ENCODE data around the gene KLHL30.

Gene KLHL30

DNA sequence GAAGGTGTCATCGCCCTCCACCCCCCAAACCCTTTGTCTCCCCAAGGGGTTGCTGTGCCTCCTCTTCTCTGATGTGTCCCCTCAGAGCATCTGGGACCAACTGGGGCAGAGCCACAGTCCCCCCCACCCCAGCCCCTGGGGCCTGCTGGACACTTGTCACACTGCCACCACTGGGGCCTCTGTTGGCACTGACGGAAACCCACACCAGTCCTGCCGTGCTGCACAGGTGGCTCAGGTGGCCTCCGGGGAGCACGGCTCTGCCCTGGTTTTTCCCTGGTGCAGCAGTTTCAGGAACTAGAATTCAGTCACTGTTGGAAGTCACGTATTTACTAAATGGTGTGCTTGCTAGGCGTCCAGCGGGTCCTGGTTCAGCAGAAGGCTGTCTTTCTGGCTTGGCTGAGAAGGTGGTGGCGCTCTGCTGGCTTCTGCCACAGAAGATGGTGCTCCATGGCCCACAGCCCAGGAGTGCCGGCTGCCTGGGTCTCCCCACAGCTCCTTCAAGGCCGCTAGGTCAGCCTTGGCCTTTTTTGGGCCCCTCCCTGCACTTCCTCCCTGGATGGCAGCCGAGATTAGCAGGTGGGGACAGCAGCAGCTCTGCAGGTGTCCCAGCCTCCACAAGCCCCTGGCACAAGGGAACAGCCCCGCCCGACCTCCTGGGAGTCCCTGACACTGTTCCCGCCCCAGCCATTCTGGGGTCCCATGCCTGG lies 18.6 kb upstream of the KLHL30 start:
- DNase-seq = peak; percentile 56

DNA sequence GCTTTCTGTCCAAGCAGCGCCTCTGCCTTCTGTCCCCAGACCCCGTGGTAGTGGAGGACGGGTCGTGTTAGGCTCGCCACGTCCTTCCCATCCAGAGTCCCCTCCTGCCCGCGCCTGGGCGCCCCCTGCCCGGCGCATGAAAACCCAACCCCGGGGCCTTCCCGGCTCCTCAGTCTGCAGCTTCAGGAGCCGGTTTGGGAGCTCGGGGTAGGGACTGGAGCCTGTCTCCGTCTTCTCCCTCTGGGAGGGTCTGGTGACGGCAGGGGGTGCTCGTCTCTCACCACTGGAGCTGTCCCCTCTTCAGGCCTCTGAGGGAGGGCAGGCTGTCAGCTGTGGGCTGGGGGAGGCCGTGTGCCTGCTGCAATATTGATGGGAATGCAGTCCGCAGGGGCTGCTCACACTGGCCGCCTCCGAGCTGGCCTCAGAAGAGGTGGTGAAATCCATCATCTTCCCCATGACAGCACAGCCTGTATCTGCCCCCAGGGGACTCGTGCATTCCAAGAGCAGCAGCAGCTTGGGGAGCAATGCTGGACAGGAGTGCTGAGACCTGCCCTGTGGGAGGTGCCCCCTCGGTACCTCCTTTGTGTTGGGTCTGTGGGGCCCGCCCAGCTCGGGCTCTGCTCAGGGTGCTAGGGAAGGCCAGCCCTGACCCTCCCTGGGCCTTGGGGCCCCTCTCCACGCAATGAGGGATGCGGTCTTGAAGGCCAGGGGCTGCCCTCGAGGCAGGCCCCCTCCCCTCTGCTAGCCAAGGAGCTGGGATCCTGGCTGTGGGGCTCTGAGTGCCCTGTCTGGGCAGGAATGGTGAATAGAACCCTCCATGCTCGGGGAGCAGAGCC lies 17.8 kb upstream of the KLHL30 start:
- DNase-seq = peak; percentile 35

GRCh38 chr2:238121511-238122286 lies 16.8 kb upstream of the KLHL30 start:
- DNase-seq = no peak

GRCh38 chr2:238122287-238123217 lies 15.9 kb upstream of the KLHL30 start:
- no peak for DNase-seq

- no peak for DNase-seq
Observed at GRCh38 chr2:238123218-238123971, 15.1 kb upstream of the KLHL30 start.

DNA sequence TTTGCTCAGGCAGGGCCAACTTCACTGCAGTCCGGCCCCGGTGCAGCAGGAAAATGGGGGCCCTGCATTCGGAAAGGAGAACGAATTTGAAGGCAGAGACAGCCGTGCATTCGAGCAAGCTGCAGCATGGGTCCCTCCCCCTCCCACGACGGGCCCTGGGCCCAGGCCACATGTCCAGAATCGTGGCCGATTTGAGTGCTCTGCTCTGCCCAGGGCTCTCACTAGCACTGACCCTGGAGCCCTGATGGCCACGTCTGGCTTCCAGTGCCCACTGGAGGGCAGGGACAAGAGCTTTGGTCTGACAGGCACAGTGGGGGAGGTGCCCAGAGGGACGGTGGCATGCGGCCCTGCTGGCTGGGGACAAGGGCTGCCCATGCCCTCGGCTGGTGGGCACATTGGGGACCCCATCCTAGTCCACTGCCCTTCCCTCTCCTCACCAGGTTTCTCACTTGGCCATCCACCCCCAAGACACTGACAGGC lies 14.4 kb upstream of the KLHL30 start:
- DNase-seq = no peak

GRCh38 chr2:238124488-238125126 lies 13.9 kb upstream of the KLHL30 start:
- DNase-seq = no peak

DNA sequence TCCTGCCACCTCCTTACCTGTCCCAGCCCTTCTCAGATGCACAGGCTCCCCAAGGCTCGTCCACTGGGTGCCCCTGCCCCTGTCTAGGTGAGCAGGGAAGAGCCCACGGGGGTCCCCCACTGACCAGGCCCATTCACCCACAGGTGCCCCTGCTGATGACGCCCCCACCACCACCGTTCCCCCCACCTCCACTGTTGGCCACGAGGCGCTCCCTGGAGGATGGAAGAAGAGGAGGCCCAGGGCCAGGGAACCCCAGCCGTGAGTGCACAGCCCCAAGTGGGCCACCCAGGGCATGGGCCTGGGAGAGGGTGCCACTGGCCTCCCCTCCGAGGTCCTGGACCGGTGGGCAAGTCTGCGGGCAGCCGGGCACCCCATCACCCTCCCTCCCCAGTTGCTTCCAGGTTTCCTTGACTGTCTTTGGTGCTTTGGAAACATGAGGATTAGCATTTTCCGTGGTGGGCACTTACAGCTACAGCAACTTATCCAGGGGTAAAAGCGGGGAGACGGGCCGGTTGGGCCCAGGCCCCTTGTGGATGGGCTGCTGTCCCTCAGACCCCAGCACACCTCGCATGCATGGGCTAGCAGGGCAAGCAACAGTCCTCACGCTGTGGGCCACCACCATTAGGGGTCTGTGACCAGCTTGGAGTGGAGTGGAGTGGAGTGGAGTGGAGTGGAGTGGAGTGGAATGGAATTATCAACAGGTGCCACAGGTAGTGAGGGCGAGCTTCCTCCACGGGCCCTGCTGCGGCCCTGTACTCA lies 13.2 kb upstream of the KLHL30 start:
- DNase-seq = no peak

DNA sequence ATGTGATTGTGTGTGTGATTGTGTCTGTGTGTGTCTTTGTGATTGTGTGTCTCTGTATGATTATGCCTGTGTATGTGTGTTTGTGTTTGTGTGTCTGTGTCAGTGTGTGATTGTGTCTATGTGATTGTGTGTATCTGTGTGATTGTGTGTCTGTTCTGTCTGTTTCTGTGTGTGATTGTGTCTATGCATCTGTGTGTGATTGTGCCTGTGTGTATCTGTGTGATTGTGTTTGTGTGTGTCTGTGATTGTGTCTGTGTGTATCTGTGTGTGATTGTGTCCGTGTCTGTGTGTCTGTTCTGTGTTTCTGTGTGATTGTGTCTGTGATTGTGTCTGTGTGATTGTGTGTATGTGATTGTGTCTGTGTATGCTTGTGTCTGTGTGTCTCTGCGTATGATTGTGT lies 12.1 kb upstream of the KLHL30 start:
- no peak for DNase-seq

GRCh38 chr2:238126775-238127164 lies 11.7 kb upstream of the KLHL30 start:
- no peak for DNase-seq

- DNase-seq = no peak
Observed at GRCh38 chr2:238127165-238128060, 11.1 kb upstream of the KLHL30 start.

GRCh38 chr2:238128061-238128440 lies 10.4 kb upstream of the KLHL30 start:
- no peak for DNase-seq

GRCh38 chr2:238128534-238129001 lies 9.9 kb upstream of the KLHL30 start:
- DNase-seq = no peak

GRCh38 chr2:238129166-238130010 lies 9.1 kb upstream of the KLHL30 start:
- no peak for DNase-seq

- no peak for DNase-seq
Observed at GRCh38 chr2:238130111-238130695, 8.3 kb upstream of the KLHL30 start.

GRCh38 chr2:238130696-238131628 lies 7.5 kb upstream of the KLHL30 start:
- no peak for DNase-seq

Measured in NCI-H2171 treated with DMSO at 0.1 percent for 48 hours (cell line).